Measurements from ENCODE around the gene MYO16. TPM values are rescaled to one million over a fixed set of nuclear protein-coding genes. Genes with fewer than 3 reads are reported as not detected.

Gene MYO16
- total RNA-seq, 4 donors from 2014 or later, result 0.54 to 3.8 (median 1.5) TPM

GRCh38 chr13:109111141-109111540 is 481.7 kb downstream of the MYO16 start:
- no peak overlapping the region for H3K27ac ChIP-seq
- WGBS, 2 donors (ENCODE audit: low coverage in 1 of 2), result 27 to 57% methylated on average over 1 of the region's 1 CpG
- H3K4me1 ChIP-seq, result no peaks in the 10 kb centered on the region
- no peaks in the 10 kb centered on the region for H3K9me3 ChIP-seq
- no peak for ATAC-seq
- H3K27me3 ChIP-seq, result no peaks in the 10 kb centered on the region
- H3K4me3 ChIP-seq, result no peak overlapping the region
- TF ChIP-seq EP300 (IDR thresholded peaks at IDR 0.05) (no peak), POLR2A (IDR thresholded peaks at IDR 0.05) (no peak), CTCF (IDR thresholded peaks at IDR 0.05) (no peak)
- H3K36me3 ChIP-seq, result no peaks in the 10 kb centered on the region

GRCh38 chr13:109113427-109113826 is 484.0 kb downstream of the MYO16 start:
- Histone ChIP-seq H3K27ac (no peak overlapping the region), H3K36me3 (no peaks in the 10 kb centered on the region), H3K9me3 (no peaks in the 10 kb centered on the region), H3K4me3 (no peak overlapping the region), H3K27me3 (no peaks in the 10 kb centered on the region), H3K4me1 (no peaks in the 10 kb centered on the region)
- no peak for ATAC-seq
- TF ChIP-seq POLR2AphosphoS5 (IDR thresholded peaks at IDR 0.05), result no peak
- no peak for TF ChIP-seq EP300 (IDR thresholded peaks at IDR 0.05)
- no peak for TF ChIP-seq POLR2A (IDR thresholded peaks at IDR 0.05)
- 77 to 95% methylated on average over 2 to 3 of the region's 3 CpGs for WGBS, 2 donors (ENCODE audit: low coverage in 1 of 2)

- no peak overlapping the region for H3K27ac ChIP-seq
- no peak for ATAC-seq
- H3K9me3 ChIP-seq, result no peaks in the 10 kb centered on the region
- TF ChIP-seq POLR2AphosphoS5 (IDR thresholded peaks at IDR 0.05) (no peak), POLR2A (IDR thresholded peaks at IDR 0.05) (no peak), CTCF (IDR thresholded peaks at IDR 0.05) (no peak), EP300 (IDR thresholded peaks at IDR 0.05) (no peak)
- no peaks in the 10 kb centered on the region for H3K4me1 ChIP-seq
- no peaks in the 10 kb centered on the region for H3K27me3 ChIP-seq
- WGBS, 2 donors (ENCODE audit: low coverage in 1 of 2), result 84 to 85% methylated on average over 5 of the region's 5 CpGs
- no peaks in the 10 kb centered on the region for H3K36me3 ChIP-seq
- H3K4me3 ChIP-seq, result no peak overlapping the region
Observed at GRCh38 chr13:109114162-109114561, 484.8 kb downstream of the MYO16 start.

- Histone ChIP-seq H3K9me3 (no peaks in the 10 kb centered on the region), H3K27ac (no peak overlapping the region), H3K4me1 (no peaks in the 10 kb centered on the region), H3K36me3 (no peaks in the 10 kb centered on the region), H3K27me3 (no peaks in the 10 kb centered on the region), H3K4me3 (no peak overlapping the region)
- no peak for TF ChIP-seq POLR2A (IDR thresholded peaks at IDR 0.05)
- no peak for TF ChIP-seq EP300 (IDR thresholded peaks at IDR 0.05)
- TF ChIP-seq CTCF (IDR thresholded peaks at IDR 0.05), result no peak
- TF ChIP-seq POLR2AphosphoS5 (IDR thresholded peaks at IDR 0.05), result no peak
- ATAC-seq, result no peak
- WGBS, 2 donors (ENCODE audit: low coverage in 1 of 2), result 56 to 66% methylated on average over 2 of the region's 2 CpGs
Observed at GRCh38 chr13:109114991-109115390, 485.6 kb downstream of the MYO16 start.

- TF ChIP-seq POLR2A (IDR thresholded peaks at IDR 0.05), result no peak
- no peak for TF ChIP-seq POLR2AphosphoS5 (IDR thresholded peaks at IDR 0.05)
- no peak for TF ChIP-seq EP300 (IDR thresholded peaks at IDR 0.05)
- TF ChIP-seq CTCF (IDR thresholded peaks at IDR 0.05), result no peak
- Histone ChIP-seq H3K4me3 (no peak overlapping the region), H3K27me3 (no peaks in the 10 kb centered on the region), H3K36me3 (no peaks in the 10 kb centered on the region), H3K27ac (no peak overlapping the region), H3K9me3 (no peaks in the 10 kb centered on the region), H3K4me1 (no peaks in the 10 kb centered on the region)
- ATAC-seq, result no peak
- WGBS, 2 donors (ENCODE audit: low coverage in 1 of 2), result 88% methylated on average over 1 of the region's 1 CpG; no CpG with 5 or more reads in 1 of the 2 donors
Observed at GRCh38 chr13:109118521-109118920, 489.1 kb downstream of the MYO16 start.

Data from gastroesophageal sphincter (tissue), 4 donors.